ENCODE results near the gene C4BPA. TPM values are rescaled to one million over a fixed set of nuclear protein-coding genes. Genes with fewer than 3 reads are reported as not detected.

Gene C4BPA
- total RNA-seq, 4 donors from 2014 or later: under 0.01 to 0.52 TPM; not detected in 2

GRCh38 chr1:207088701-207089626 is 15.1 kb upstream of the C4BPA start, which contains the start of gene C4BPB:
Gene C4BPB (plus strand): TSS chr1:207088860. CDS start chr1:207089532, 672 bp downstream.
- Histone ChIP-seq H3K27me3 (no peaks in the 10 kb centered on the region), H3K36me3 (no peaks in the 10 kb centered on the region), H3K27ac (replicated peaks in 1 of 4) (no peak within 1 kb of the TSS), H3K4me3 (no peak within 1 kb of the TSS), H3K9me3 (no peaks in the 10 kb centered on the region), H3K4me1 (peaks cover 0 to 6% (median 2%) of the 10 kb centered on the region in 4 donors)
- intact Hi-C loops (cut with DNase I): loop anchor here (10.0 kb wide), 1 partner anchor 236 kb away; the partner anchor contains the start of gene CD55
- 84% methylated on average over 9 of the region's 9 CpGs for WGBS
- DNase-seq (ENCODE audit: extremely low spot score): no peak
- no peak for TF ChIP-seq CTCF (IDR thresholded peaks at IDR 0.05)
- TF ChIP-seq POLR2AphosphoS5 (IDR thresholded peaks at IDR 0.05): no peak
- no peak for TF ChIP-seq EP300 (IDR thresholded peaks at IDR 0.05)
- no peak for TF ChIP-seq POLR2A (IDR thresholded peaks at IDR 0.05; ENCODE audit: low read depth)

- Histone ChIP-seq H3K27ac (replicated peaks in 1 of 4) (no peak overlapping the region), H3K36me3 (no peaks in the 10 kb centered on the region), H3K4me1 (peaks cover 0 to 2% (median under 1%) of the 10 kb centered on the region in 4 donors), H3K9me3 (no peaks in the 10 kb centered on the region), H3K4me3 (no peak overlapping the region), H3K27me3 (no peaks in the 10 kb centered on the region)
- 94% methylated on average over 17 of the region's 17 CpGs for WGBS
- no peak for TF ChIP-seq EP300 (IDR thresholded peaks at IDR 0.05)
- no peak for TF ChIP-seq POLR2AphosphoS5 (IDR thresholded peaks at IDR 0.05)
- no peak for TF ChIP-seq CTCF (IDR thresholded peaks at IDR 0.05)
- TF ChIP-seq POLR2A (IDR thresholded peaks at IDR 0.05; ENCODE audit: low read depth): no peak
- intact Hi-C loops (cut with DNase I): loop anchor here (10.0 kb wide), 1 partner anchor 235 kb away; the partner anchor contains the start of gene CD55
- DNase-seq (ENCODE audit: extremely low spot score): no peak
Measured at GRCh38 chr1:207089627-207090355, 14.2 kb upstream of the C4BPA start.

GRCh38 chr1:207091200-207091908 is 12.7 kb upstream of the C4BPA start:
- TF ChIP-seq EP300 (IDR thresholded peaks at IDR 0.05) (no peak), POLR2AphosphoS5 (IDR thresholded peaks at IDR 0.05) (no peak), CTCF (IDR thresholded peaks at IDR 0.05) (no peak), POLR2A (IDR thresholded peaks at IDR 0.05; ENCODE audit: low read depth) (no peak)
- no peaks in the 10 kb centered on the region for H3K9me3 ChIP-seq
- intact Hi-C loops (cut with DNase I): no loop called here
- no peak overlapping the region for H3K27ac ChIP-seq (replicated peaks in 1 of 4)
- no peaks in the 10 kb centered on the region for H3K36me3 ChIP-seq
- H3K27me3 ChIP-seq: no peaks in the 10 kb centered on the region
- no peak for DNase-seq (ENCODE audit: extremely low spot score)
- no peak overlapping the region for H3K4me3 ChIP-seq
- no peaks in the 10 kb centered on the region for H3K4me1 ChIP-seq
- 72% methylated on average over 4 of the region's 4 CpGs for WGBS

GRCh38 chr1:207093944-207094343 is 10.1 kb upstream of the C4BPA start:
- Histone ChIP-seq H3K36me3 (no peaks in the 10 kb centered on the region), H3K27me3 (peaks cover 0 to 4% (median 0%) of the 10 kb centered on the region in 4 donors), H3K9me3 (no peaks in the 10 kb centered on the region), H3K4me3 (no peak overlapping the region), H3K27ac (replicated peaks in 1 of 4) (no peak overlapping the region), H3K4me1 (no peaks in the 10 kb centered on the region)
- WGBS: 64% methylated on average over 2 of the region's 2 CpGs
- no peak for DNase-seq (ENCODE audit: extremely low spot score)
- intact Hi-C loops (cut with DNase I): no loop called here
- no peak for TF ChIP-seq POLR2A (IDR thresholded peaks at IDR 0.05; ENCODE audit: low read depth)
- TF ChIP-seq POLR2AphosphoS5 (IDR thresholded peaks at IDR 0.05): no peak
- TF ChIP-seq EP300 (IDR thresholded peaks at IDR 0.05): no peak
- TF ChIP-seq CTCF (IDR thresholded peaks at IDR 0.05): no peak

All from esophagus muscularis mucosa (tissue), 4 donors.